Activated CD4-positive, alpha-beta memory T cell treated with anti-CD3 and anti-CD28 coated beads for 36 hours (primary cell): ENCODE measurements around the gene TGM1. TPM values are rescaled to one million over a fixed set of nuclear protein-coding genes. Genes with fewer than 3 reads are reported as not detected.
A peak's percentile ranks its signal among the peaks of the same experiment; 100 is the strongest.

Experiments used
- CTCF ChIA-PET: fragments of 350-600 bp; sonication (Branson Sonifier 250); formaldehyde crosslinking; loops from one replicate; lab custom pipeline; 2021; ENCODE audit warnings: antibody characterized with exemption, inconsistent platforms; lab: Charles Lee
- POLR2A ChIA-PET: fragments of 350-600 bp; sonication (Branson Sonifier 250); formaldehyde crosslinking; loops from one replicate; lab custom pipeline; 2021; ENCODE audit warnings: antibody characterized with exemption; lab: Charles Lee
- DNase-seq: peaks from one replicate; pipeline ENCODE4 v3.0.0-alpha.2; 2020
- H3K27ac Mint-ChIP-seq: one replicate; pipeline ENCODE4 v1.8.0; 2021; ENCODE audit warnings: mixed read lengths
- H3K27me3 Mint-ChIP-seq: one replicate; pipeline ENCODE4 v1.8.0; 2021; ENCODE audit warnings: mixed read lengths
- H3K36me3 Mint-ChIP-seq: one replicate; pipeline ENCODE4 v1.8.0; 2021; ENCODE audit warnings: mixed read lengths
- H3K4me1 Mint-ChIP-seq: one replicate; pipeline ENCODE4 v1.8.0; 2021; ENCODE audit warnings: low read depth, mixed read lengths
- H3K4me3 Mint-ChIP-seq: one replicate; pipeline ENCODE4 v1.8.0; 2021; ENCODE audit warnings: mild to moderate bottlenecking, mixed read lengths
- H3K9me3 Mint-ChIP-seq: one replicate; pipeline ENCODE4 v1.8.0; 2021; ENCODE audit warnings: mixed read lengths
- intact Hi-C: fragments of 100-400 bp; cut with micrococcal nuclease; formaldehyde crosslinking; loops from one replicate; pipeline ENCODE4 v1.15.1; 2023
- total RNA-seq, 2 experiments: library from RNA; stranded (reverse); gene quantifications; one replicate each; pipeline ENCODE4 v1.2.3, GENCODE V29; 2021

Gene TGM1
- total RNA-seq, 2 experiments from 2014 or later: 3.7 to 4.5 TPM

- peaks cover 41% of the 10 kb centered on the region for H3K4me1 Mint-ChIP-seq
- H3K27me3 Mint-ChIP-seq: no peaks in the 10 kb centered on the region
- intact Hi-C loops: loop anchor here (1.0 kb wide), 1 partner anchor 82 kb away; no protein-coding TSS in a partner anchor
- CTCF ChIA-PET: interaction anchor here (0.7 to 4.6 kb wide), 27 partner anchors 8 to 220 kb away, joined by 3 to 39 read pairs (median 4); partner anchors contain the start of genes CIDEB, DCAF11, DHRS1 and IRF9
- H3K4me3 Mint-ChIP-seq: peak within 1 kb of the TSS; percentile 84
- POLR2A ChIA-PET: interaction anchor here (0.6 to 2.6 kb wide), 16 partner anchors 8 to 110 kb away, joined by 3 to 20 read pairs (median 4); partner anchors contain the start of genes CIDEB, DHRS1, GMPR2 and IPO4
- DNase-seq: peak; percentile 92
- peaks cover 21% of the 10 kb centered on the region for H3K36me3 Mint-ChIP-seq
- peak within 1 kb of the TSS; percentile 94 for H3K27ac Mint-ChIP-seq
- no peaks in the 10 kb centered on the region for H3K9me3 Mint-ChIP-seq
Measured at GRCh38 chr14:24215495-24216344, 47.3 kb downstream of the TGM1 start, which contains the start of gene MDP1. Gene MDP1 (minus strand): TSS chr14:24216066. CDS start chr14:24215955, 111 bp downstream.

GRCh38 chr14:24213866-24214662 lies 48.9 kb downstream of the TGM1 start:
- ChIA-PET POLR2A (interaction anchor here (0.6 to 2.6 kb wide), 26 partner anchors 10 to 910 kb away, joined by 3 to 20 read pairs (median 4); partner anchors contain the start of genes CBLN3, DCAF11, EMC9 and GMPR2), CTCF (interaction anchor here (0.6 to 4.6 kb wide), 15 partner anchors 18 to 222 kb away, joined by 3 to 39 read pairs (median 3); partner anchors contain the start of genes CIDEB, IPO4, IRF9 and KHNYN)
- H3K27ac Mint-ChIP-seq: peak overlapping the region; percentile 95
- H3K27me3 Mint-ChIP-seq: no peaks in the 10 kb centered on the region
- no peaks in the 10 kb centered on the region for H3K9me3 Mint-ChIP-seq
- H3K36me3 Mint-ChIP-seq: peaks cover 36% of the 10 kb centered on the region
- peaks cover 47% of the 10 kb centered on the region for H3K4me1 Mint-ChIP-seq
- no peak for DNase-seq
- intact Hi-C loops: loop anchor here (1.0 kb wide), 12 partner anchors 18 to 228 kb away; partner anchors contain the start of genes DCAF11, DHRS1, EMC9 and GMPR2
- peak overlapping the region; percentile 84 for H3K4me3 Mint-ChIP-seq

- peak within 1 kb of the TSS; percentile 95 for H3K27ac Mint-ChIP-seq
- ChIA-PET POLR2A (interaction anchor here (0.6 to 2.5 kb wide), 23 partner anchors 10 to 217 kb away, joined by 3 to 14 read pairs (median 4); partner anchors contain the start of genes CBLN3, DCAF11, EMC9 and GMPR2), CTCF (interaction anchor here (0.6 to 4.6 kb wide), 14 partner anchors 17 to 223 kb away, joined by 3 to 39 read pairs (median 4); partner anchors contain the start of genes CIDEB, IPO4, IRF9 and KHNYN)
- peaks cover 48% of the 10 kb centered on the region for H3K4me1 Mint-ChIP-seq
- DNase-seq: peak; percentile 99
- peaks cover 39% of the 10 kb centered on the region for H3K36me3 Mint-ChIP-seq
- peak within 1 kb of the TSS; percentile 84 for H3K4me3 Mint-ChIP-seq
- intact Hi-C loops: loop anchor here (1.0 kb wide), 12 partner anchors 18 to 229 kb away; partner anchors contain the start of genes DCAF11, DHRS1, EMC9 and GMPR2
- H3K9me3 Mint-ChIP-seq: no peaks in the 10 kb centered on the region
- H3K27me3 Mint-ChIP-seq: no peaks in the 10 kb centered on the region
Measured at GRCh38 chr14:24212924-24213865, 49.8 kb downstream of the TGM1 start, which contains the start of gene CHMP4A. Gene CHMP4A (minus strand): TSS chr14:24213488. CDS start chr14:24213439, 49 bp downstream.

GRCh38 chr14:24211311-24211710 lies 51.7 kb downstream of the TGM1 start:
- peaks cover 50% of the 10 kb centered on the region for H3K36me3 Mint-ChIP-seq
- peak overlapping the region; percentile 84 for H3K4me3 Mint-ChIP-seq

GRCh38 chr14:24207625-24208024 lies 55.4 kb downstream of the TGM1 start:
- peaks cover 67% of the 10 kb centered on the region for H3K36me3 Mint-ChIP-seq
- H3K9me3 Mint-ChIP-seq: peaks cover 6% of the 10 kb centered on the region
- H3K4me3 Mint-ChIP-seq: no peak overlapping the region
- no peak overlapping the region for H3K27ac Mint-ChIP-seq
- CTCF ChIA-PET: interaction anchor here (1.1 to 2.2 kb wide), 2 partner anchors 8 to 100 kb away, joined by 3 to 8 read pairs; partner anchors contain the start of genes CIDEB and MDP1
- H3K27me3 Mint-ChIP-seq: no peaks in the 10 kb centered on the region
- intact Hi-C loops: no loop called here
- no peak for DNase-seq
- H3K4me1 Mint-ChIP-seq: peaks cover 35% of the 10 kb centered on the region
- POLR2A ChIA-PET: interaction anchor here (3.7 kb wide), 1 partner anchor 12 kb away, joined by 14 read pairs; the partner anchor contains the start of gene TM9SF1

More at GRCh38 chr14:24211311-24211710, 51.7 kb downstream of the TGM1 start:
- DNase-seq: no peak
- Mint-ChIP-seq H3K9me3 (no peaks in the 10 kb centered on the region), H3K27me3 (no peaks in the 10 kb centered on the region), H3K27ac (peak overlapping the region; percentile 95), H3K4me1 (peaks cover 54% of the 10 kb centered on the region)
- POLR2A ChIA-PET: interaction anchor here (1.4 kb wide), 1 partner anchor 27 kb away, joined by 3 read pairs; no protein-coding TSS in a partner anchor
- CTCF ChIA-PET: interaction anchor here (0.7 to 1.2 kb wide), 4 partner anchors 16 to 122 kb away, joined by 3 read pairs; partner anchors contain the start of genes IPO4, IRF9 and TM9SF1
- intact Hi-C loops: no loop called here

- H3K4me3 Mint-ChIP-seq: no peak overlapping the region
- H3K27ac Mint-ChIP-seq: peak overlapping the region; percentile 5
- H3K36me3 Mint-ChIP-seq: peaks cover 72% of the 10 kb centered on the region
- H3K27me3 Mint-ChIP-seq: no peaks in the 10 kb centered on the region
- intact Hi-C loops: no loop called here
- no peak for DNase-seq
- H3K9me3 Mint-ChIP-seq: peaks cover 8% of the 10 kb centered on the region
- ChIA-PET CTCF (interaction anchor here (1.1 kb wide), 1 partner anchor 8 kb away, joined by 3 read pairs; the partner anchor contains the start of gene MDP1), POLR2A (interaction anchor here (3.7 kb wide), 1 partner anchor 12 kb away, joined by 14 read pairs; the partner anchor contains the start of gene TM9SF1)
- H3K4me1 Mint-ChIP-seq: peaks cover 31% of the 10 kb centered on the region
Measured at GRCh38 chr14:24207104-24207551, 55.8 kb downstream of the TGM1 start.

GRCh38 chr14:24206260-24207103 lies 56.5 kb downstream of the TGM1 start:
- Mint-ChIP-seq H3K4me3 (no peak overlapping the region), H3K36me3 (peaks cover 73% of the 10 kb centered on the region), H3K4me1 (peaks cover 27% of the 10 kb centered on the region), H3K27ac (peak overlapping the region; percentile 5), H3K27me3 (no peaks in the 10 kb centered on the region), H3K9me3 (peaks cover 12% of the 10 kb centered on the region)
- CTCF ChIA-PET: interaction anchor here (0.8 to 1.1 kb wide), 2 partner anchors 9 to 90 kb away, joined by 3 read pairs; partner anchors contain the start of gene MDP1
- intact Hi-C loops: no loop called here
- DNase-seq: no peak
- POLR2A ChIA-PET: interaction anchor here (3.7 kb wide), 1 partner anchor 11 kb away, joined by 14 read pairs; the partner anchor contains the start of gene TM9SF1

- peaks cover 65% of the 10 kb centered on the region for H3K36me3 Mint-ChIP-seq
- peaks cover 27% of the 10 kb centered on the region for H3K4me1 Mint-ChIP-seq
- H3K9me3 Mint-ChIP-seq: peaks cover 12% of the 10 kb centered on the region
- no peak for DNase-seq
- H3K27ac Mint-ChIP-seq: no peak overlapping the region
- intact Hi-C loops: no loop called here
- no peak overlapping the region for H3K4me3 Mint-ChIP-seq
- CTCF ChIA-PET: interaction anchor here (1.8 kb wide), 1 partner anchor 103 kb away, joined by 6 read pairs; the partner anchor contains the start of gene CIDEB
- H3K27me3 Mint-ChIP-seq: no peaks in the 10 kb centered on the region
- POLR2A ChIA-PET: interaction anchor here (1.3 to 3.7 kb wide), 3 partner anchors 9 to 22 kb away, joined by 3 to 14 read pairs (median 11); partner anchors contain the start of genes CHMP4A and TM9SF1
Measured at GRCh38 chr14:24204163-24205146, 58.5 kb downstream of the TGM1 start.
